IMR-90 (cell line): ENCODE measurements around the gene BIK. TPM values are rescaled to one million over a fixed set of nuclear protein-coding genes. Genes with fewer than 3 reads are reported as not detected.

Source experiments
- ATAC-seq: fragments of 200-7000 bp; cut with Tn5 transposase; 2 replicates; pipeline ENCODE4 v1.9.1; 2020; ENCODE audit warnings: low read depth, mild to moderate bottlenecking, moderate library complexity
- BruUV-seq: library from RNA; stranded (reverse); fragments of 400-500 nt; replicated peaks from 2 replicates; lab custom pipeline; 2021; lab: Mats Ljungman, UMichigan
- CTCF ChIA-PET: fragments of 300-600 bp; formaldehyde crosslinking; extraction: SDS; loops from one replicate; lab custom pipeline; 2021; ENCODE audit warnings: antibody characterized with exemption; lab: Yijun Ruan, JAX
- POLR2A ChIA-PET: fragments of 300-600 bp; sonication (Branson Sonifier 250); formaldehyde crosslinking; loops from one replicate; lab custom pipeline; 2022; ENCODE audit warnings: antibody characterized with exemption; ENCODE audit not compliant: unreplicated experiment; lab: Charles Lee
- DNase-seq: peaks from one replicate; pipeline ENCODE4 v3.0.0; 2013
- H2AFZ ChIP-seq: replicated peaks from 2 replicates; pipeline ENCODE3; 2013; ENCODE audit warnings: low read length, mild to moderate bottlenecking; ENCODE audit not compliant: poor library complexity
- H2AK5ac ChIP-seq: 2 replicates; pipeline ENCODE4 v1.6.1; 2013; ENCODE audit warnings: low read depth, low read length, inconsistent platforms
- H2AK9ac ChIP-seq: replicated peaks from 2 replicates; pipeline ENCODE3; 2013; ENCODE audit warnings: mild to moderate bottlenecking, low read depth, low read length, moderate library complexity; ENCODE audit not compliant: poor library complexity
- H2BK120ac ChIP-seq: 2 replicates; pipeline ENCODE4 v1.6.1; 2013; ENCODE audit warnings: low read depth, low read length, inconsistent platforms
- H2BK15ac ChIP-seq: 3 replicates; pipeline ENCODE4 v1.6.1; 2013; ENCODE audit warnings: low read depth, low read length, inconsistent platforms
- H2BK20ac ChIP-seq: 2 replicates; pipeline ENCODE4 v1.6.1; 2013; ENCODE audit warnings: low read depth, mild to moderate bottlenecking, inconsistent platforms, low read length, moderate library complexity
- H2BK5ac ChIP-seq: 2 replicates; pipeline ENCODE4 v1.6.1; 2013; ENCODE audit warnings: mild to moderate bottlenecking, low read depth, low read length, inconsistent platforms; ENCODE audit not compliant: poor library complexity, severe bottlenecking
- H3K14ac ChIP-seq: replicated peaks from 2 replicates; pipeline ENCODE4 v1.6.1; 2013; ENCODE audit warnings: low read depth, low read length, inconsistent platforms
- H3K18ac ChIP-seq: 2 replicates; pipeline ENCODE4 v1.6.1; 2013; ENCODE audit warnings: low read depth, low read length, control low read depth
- H3K23ac ChIP-seq: 2 replicates; pipeline ENCODE4 v1.6.1; 2013; ENCODE audit warnings: low read depth, low read length, inconsistent platforms
- H3K27ac ChIP-seq: 2 replicates; pipeline ENCODE4 v1.5.1; 2013; ENCODE audit warnings: mild to moderate bottlenecking, control low read depth, low read length; ENCODE audit not compliant: insufficient read depth
- H3K27me3 ChIP-seq: 2 replicates; pipeline ENCODE4 v1.6.1; 2013; ENCODE audit warnings: low read length; ENCODE audit not compliant: control insufficient read depth, insufficient read depth
- H3K36me3 ChIP-seq: 2 replicates; pipeline ENCODE4 v1.6.1; 2013; ENCODE audit warnings: low read length, mixed read lengths; ENCODE audit not compliant: control insufficient read depth, insufficient read depth
- H3K4ac ChIP-seq: 2 replicates; pipeline ENCODE4 v1.6.1; 2013; ENCODE audit warnings: low read depth, low read length, inconsistent platforms
- H3K4me1 ChIP-seq: 2 replicates; pipeline ENCODE4 v1.6.1; 2013; ENCODE audit warnings: low read length, mixed read lengths; ENCODE audit not compliant: control insufficient read depth, insufficient read depth
- H3K4me2 ChIP-seq: 2 replicates; pipeline ENCODE4 v1.6.1; 2013; ENCODE audit warnings: low read depth, mild to moderate bottlenecking, control low read depth, low read length, moderate library complexity
- H3K4me3 ChIP-seq: 2 replicates; pipeline ENCODE4 v1.5.1; 2013; ENCODE audit warnings: low read depth, mild to moderate bottlenecking, control low read depth, low read length, moderate library complexity; ENCODE audit not compliant: insufficient read depth
- H3K56ac ChIP-seq: 2 replicates; pipeline ENCODE4 v1.6.1; 2013; ENCODE audit warnings: low read length, inconsistent platforms; ENCODE audit not compliant: insufficient read depth; ENCODE audit errors: extremely low read depth
- H3K79me1 ChIP-seq, 2 experiments: 2 replicates each; pipeline ENCODE4 v1.6.1; 2013; ENCODE audit warnings: low read length in 2 of 2, inconsistent platforms in 1 of 2, low read depth in 1 of 2
- H3K9ac ChIP-seq: 2 replicates; pipeline ENCODE4 v1.6.1; 2013; ENCODE audit warnings: low read depth, low read length, control low read depth
- H3K9me1 ChIP-seq: 2 replicates; pipeline ENCODE4 v1.6.1; 2013; ENCODE audit warnings: low read length, inconsistent platforms; ENCODE audit not compliant: insufficient read depth
- H3K9me3 ChIP-seq: 2 replicates; pipeline ENCODE4 v1.6.1; 2013; ENCODE audit warnings: low read length; ENCODE audit not compliant: control insufficient read depth, insufficient read depth
- H4K20me1 ChIP-seq: 2 replicates; pipeline ENCODE4 v1.6.1; 2013; ENCODE audit warnings: low read length, inconsistent platforms; ENCODE audit not compliant: insufficient read depth
- H4K5ac ChIP-seq: 2 replicates; pipeline ENCODE4 v1.6.1; 2013; ENCODE audit warnings: mild to moderate bottlenecking, low read depth, low read length, control low read depth
- H4K8ac ChIP-seq, 2 experiments: 2 replicates each; pipeline ENCODE4 v1.6.1; 2013; ENCODE audit warnings: low read depth in 2 of 2, low read length in 2 of 2, control low read depth in 1 of 2, inconsistent platforms in 1 of 2
- H4K91ac ChIP-seq: 2 replicates; pipeline ENCODE4 v1.6.1; 2013; ENCODE audit warnings: low read depth, low read length, inconsistent platforms; ENCODE audit not compliant: insufficient read depth
- MXI1 ChIP-seq: IDR thresholded peaks from 2 replicates; pipeline ENCODE4 v1.6.1; 2012; ENCODE audit warnings: low read depth, mild to moderate bottlenecking, low read length, moderate library complexity, borderline replicate concordance
- NFE2L2 ChIP-seq: fragments of 150-350 bp; IDR thresholded peaks from 2 replicates; pipeline ENCODE4 v1.6.1; 2016; ENCODE audit warnings: low read depth, mild to moderate bottlenecking, low read length
- WGBS, 2 experiments: methylation state at CpG; one replicate each; pipeline versions ENCODE4 v1.1.5 to v1.1.7; 2013; ENCODE audit warnings: missing lambda C conversion rate in 2 of 2; ENCODE audit not compliant: insufficient read length in 1 of 2; ENCODE audit errors: extremely low coverage in 2 of 2; 5-methylcytosine and 5-hydroxymethylcytosine counted together
- dilution Hi-C: fragments of 300-500 bp; cut with HindIII; formaldehyde crosslinking; loops from one replicate; pipeline ENCODE4 v1.14.3; 2018; ENCODE audit warnings: low sequenced_read_pairs; ENCODE audit not compliant: unreplicated experiment
- in situ Hi-C: fragments of 300-500 bp; cut with MboI; formaldehyde crosslinking; loops from 3 replicates; pipeline ENCODE4 v1.14.3; 2019; ENCODE audit warnings: low sequenced_read_pairs, inconsistent platforms, mixed read lengths
- intact Hi-C: fragments of 100-400 bp; cut with micrococcal nuclease; formaldehyde crosslinking; loops from 2 replicates; pipeline ENCODE4 v1.10.0; 2022
- polyA plus RNA-seq, 3 experiments: library from polyadenylated mRNA; depleted of rRNA; stranded (reverse); fragments of >200 nt; gene quantifications; 2 replicates each; pipeline ENCODE4 v1.2.3, GENCODE V29; 2012; ENCODE audit warnings: low replicate concordance in 1 of 3
- total RNA-seq: library from RNA; depleted of rRNA; stranded (reverse); fragments of >200 nt; gene quantifications from 2 replicates; pipeline ENCODE4 v1.2.3, GENCODE V29; 2012

The BIK gene
- total and polyA plus RNA-seq, 2 of the 4 experiments (the other 2 are of a cell fraction) = 0.18 TPM; not detected in 1

DNA sequence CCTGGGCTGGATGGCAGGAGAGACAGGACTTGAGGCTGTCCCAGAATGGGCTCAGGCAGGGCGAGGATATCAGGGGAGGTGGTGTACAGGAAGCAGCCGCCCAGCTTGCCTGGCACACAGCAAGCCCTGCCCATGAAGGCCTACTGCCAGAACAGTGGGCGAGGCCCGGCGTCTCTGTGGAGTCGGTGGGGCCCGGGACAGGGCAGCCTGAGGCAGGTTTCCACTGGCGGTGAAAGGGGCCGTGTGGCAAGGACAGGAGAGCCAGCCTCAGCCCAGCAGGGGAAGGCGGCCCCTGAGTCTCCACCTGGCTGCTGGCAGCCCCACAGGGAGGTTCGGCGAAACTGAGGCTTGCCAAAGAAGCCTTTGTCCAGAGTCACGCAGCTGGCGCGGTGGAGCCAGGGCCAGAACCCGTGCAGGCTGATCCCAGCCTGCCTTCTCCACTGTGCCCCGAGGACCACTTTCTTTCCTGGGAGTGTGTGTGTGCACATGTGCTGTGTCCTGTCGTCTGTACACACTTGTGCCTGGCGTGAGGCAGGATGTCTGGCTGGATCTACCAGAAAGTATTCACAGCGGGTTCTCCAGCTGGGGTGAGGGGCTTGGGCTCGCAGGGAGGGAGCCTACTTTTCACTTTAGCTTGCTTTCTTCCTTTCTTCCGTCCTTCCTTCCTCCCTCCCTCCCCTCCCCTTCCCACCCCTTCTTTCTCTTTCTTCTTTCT lies 42.0 kb downstream of the BIK start:
- Histone ChIP-seq H3K4me2 (peak overlapping the region; percentile 98), H4K91ac (peak overlapping the region; percentile 76), H4K8ac (peak overlapping the region; percentile 32 to 72), H4K20me1 (peaks cover 31% of the 10 kb centered on the region), H4K5ac (peak overlapping the region; percentile 78), H3K14ac (peak overlapping the region; percentile 89), H3K56ac (peak overlapping the region; percentile 35; the same call in 1 of the 2 replicates), H2BK15ac (no peak overlapping the region), H3K27ac (peak overlapping the region; percentile 82), H2BK5ac (peak overlapping the region; percentile 61), H3K18ac (peak overlapping the region; percentile 62), H2AK9ac (peak overlapping the region; percentile 91), H2BK120ac (peak overlapping the region; percentile 44), H3K23ac (peak overlapping the region; percentile 58), H3K27me3 (no peaks in the 10 kb centered on the region), H2BK20ac (no peak overlapping the region; the same call in 1 of the 2 replicates), H3K36me3 (peaks cover 2% of the 10 kb centered on the region; the same call in 1 of the 2 replicates), H3K4me3 (peak overlapping the region; percentile 76), H3K79me1 (peaks cover 7 to 59% of the 10 kb centered on the region in 2 experiments), H2AFZ (peak overlapping the region; percentile 96), H3K9me1 (peaks cover 13% of the 10 kb centered on the region; the same call in 1 of the 2 replicates), H3K9ac (peak overlapping the region; percentile 71), H3K4ac (peak overlapping the region; percentile 84), H3K4me1 (peaks cover 11% of the 10 kb centered on the region), H2AK5ac (peak overlapping the region; percentile 71), H3K9me3 (no peaks in the 10 kb centered on the region)
- intact Hi-C loops = no loop called here
- ATAC-seq (peak; percentile 58), DNase-seq (peak; percentile 22)
- ChIA-PET CTCF (interaction anchor here (0.7 kb wide), 1 partner anchor 35 kb away, joined by 3 read pairs; no protein-coding TSS in a partner anchor), POLR2A (no interaction called here)
- TF ChIP-seq NFE2L2 (no peak), MXI1 (peak; percentile 51; the same call in 1 of the 2 replicates)
- 40% methylated on average over 9 of the region's 22 CpGs; no CpG with 5 or more reads in 1 of the 2 experiments for WGBS, 2 experiments
- dilution Hi-C loops = no loop called here
- in situ Hi-C loops = no loop called here
- BruUV-seq = no TSS peak
